A172 (cell line): ENCODE data around the gene SETD4. TPM values are rescaled to one million over a fixed set of nuclear protein-coding genes. Genes with fewer than 3 reads are reported as not detected.
"Not testable (repeated sequence)": the region's sequence is repeated elsewhere in the genome, so short reads cannot be mapped to it uniquely, and the experiment has no call there.

Experiments
- DNase-seq: peaks from one replicate; pipeline ENCODE4 v3.0.0-alpha.2; 2015; ENCODE audit warnings: low spot score
- total RNA-seq: library from RNA; depleted of rRNA; stranded (reverse); fragments of >200 nt; shearing (Covaris generic); gene quantifications from 2 replicates; pipeline ENCODE4 v1.2.3, GENCODE V29; 2014; rRNA removed

The SETD4 gene
- total RNA-seq, result 22.7 and 34.0 TPM in 2 replicates

- peak; percentile 96 for DNase-seq
These were observed at the start of gene SETD4 for GRCh38 chr21:36060159-36060921. Gene SETD4 (minus strand): TSS chr21:36060526. CDS start chr21:36058888, 1,638 bp downstream.

- DNase-seq, result no peak
These were observed 49.5 kb upstream of the SETD4 start for GRCh38 chr21:36109868-36110267.

GRCh38 chr21:36105327-36105842 lies 45.1 kb upstream of the SETD4 start:
- DNase-seq, result no peak

GRCh38 chr21:36104317-36105300 lies 44.3 kb upstream of the SETD4 start:
- peak; percentile 76 for DNase-seq

GRCh38 chr21:36103434-36103833 lies 43.1 kb upstream of the SETD4 start:
- DNase-seq, result no peak

- DNase-seq, result no peak
These were observed 40.8 kb upstream of the SETD4 start for GRCh38 chr21:36100971-36101641.

- DNase-seq, result not testable (repeated sequence)
These were observed 39.4 kb upstream of the SETD4 start for GRCh38 chr21:36099695-36100211.

GRCh38 chr21:36099000-36099399 lies 38.7 kb upstream of the SETD4 start:
- DNase-seq, result no peak

- DNase-seq, result no peak
These were observed 37.8 kb upstream of the SETD4 start for GRCh38 chr21:36098182-36098532.

- peak; percentile 68 for DNase-seq
These were observed 37.3 kb upstream of the SETD4 start for GRCh38 chr21:36097427-36098181.

GRCh38 chr21:36096398-36097290 lies 36.3 kb upstream of the SETD4 start:
- no peak for DNase-seq

- no peak for DNase-seq
These were observed 33.2 kb upstream of the SETD4 start for GRCh38 chr21:36093512-36093911.

GRCh38 chr21:36092681-36093080 lies 32.4 kb upstream of the SETD4 start:
- DNase-seq, result no peak

GRCh38 chr21:36089946-36090345 lies 29.6 kb upstream of the SETD4 start:
- no peak for DNase-seq

GRCh38 chr21:36087362-36088138 lies 27.2 kb upstream of the SETD4 start:
- no peak for DNase-seq

- no peak for DNase-seq
These were observed 21.9 kb upstream of the SETD4 start for GRCh38 chr21:36082237-36082664.

GRCh38 chr21:36080386-36080785 lies 20.1 kb upstream of the SETD4 start:
- no peak for DNase-seq

GRCh38 chr21:36079671-36080070 lies 19.3 kb upstream of the SETD4 start:
- no peak for DNase-seq
